SK-N-MC (cell line): Measurements from ENCODE around the gene TP63.
"Not testable (repeated sequence)": the region's sequence is repeated elsewhere in the genome, so short reads cannot be mapped to it uniquely, and the experiment has no call there.

ENCODE experiments used
- DNase-seq: peaks from one replicate; pipeline ENCODE4 v3.0.0-alpha.2; 2011; ENCODE audit warnings: low read depth, low spot score
- H3K27ac ChIP-seq: fragments of 200-600 bp; sonication (generic); 2 replicates; pipeline ENCODE4 v1.5.1; 2016; ENCODE audit warnings: mixed run types
- H3K36me3 ChIP-seq: fragments of 200-600 bp; sonication (generic); 2 replicates; pipeline ENCODE4 v1.6.1; 2017; ENCODE audit warnings: antibody characterized with exemption, low read length, mixed read lengths; ENCODE audit not compliant: insufficient read depth
- H3K4me3 ChIP-seq: fragments of 200-600 bp; sonication (generic); 2 replicates; pipeline ENCODE4 v1.5.1; 2016
- H3K9ac ChIP-seq: fragments of 200-600 bp; sonication (generic); 2 replicates; pipeline ENCODE4 v1.8.0; 2017; ENCODE audit warnings: mixed run types, mixed read lengths; ENCODE audit not compliant: insufficient read length
- H3K9me3 ChIP-seq: fragments of 200-600 bp; sonication (generic); 2 replicates; pipeline ENCODE4 v1.6.1; 2017; ENCODE audit warnings: low read depth, mild to moderate bottlenecking, antibody characterized with exemption, low read length, moderate library complexity, mixed read lengths
- EZH2 ChIP-seq: fragments of 200-600 bp; sonication (generic); IDR thresholded peaks from one replicate; pipeline ENCODE4 v1.6.1; 2017; ENCODE audit warnings: antibody characterized with exemption
- FOXP2 ChIP-seq: optimal IDR thresholded peaks from 2 replicates; pipeline ENCODE3; 2011; ENCODE audit warnings: mild to moderate bottlenecking, moderate library complexity; ENCODE audit not compliant: insufficient read depth; ENCODE audit errors: extremely low read length, control extremely low read depth
- POLR2AphosphoS5 ChIP-seq: IDR thresholded peaks from 2 replicates; pipeline ENCODE4 v1.6.1; 2012; ENCODE audit warnings: mild to moderate bottlenecking, low read depth, low read length, borderline replicate concordance

TP63 gene

GRCh38 chr3:189590223-189590622 is 41.0 kb upstream of the TP63 start:
- H3K36me3 ChIP-seq = peaks cover 20% of the 10 kb centered on the region; the same call in 1 of the 2 replicates
- DNase-seq = no peak
- no peak overlapping the region for H3K27ac ChIP-seq
- H3K9ac ChIP-seq = no peak overlapping the region
- H3K9me3 ChIP-seq = peaks cover 27% of the 10 kb centered on the region; the same call in 1 of the 2 replicates
- H3K4me3 ChIP-seq = no peak overlapping the region
- TF ChIP-seq POLR2AphosphoS5 = no peak
- no peak for TF ChIP-seq FOXP2
- TF ChIP-seq EZH2 = no peak

DNA sequence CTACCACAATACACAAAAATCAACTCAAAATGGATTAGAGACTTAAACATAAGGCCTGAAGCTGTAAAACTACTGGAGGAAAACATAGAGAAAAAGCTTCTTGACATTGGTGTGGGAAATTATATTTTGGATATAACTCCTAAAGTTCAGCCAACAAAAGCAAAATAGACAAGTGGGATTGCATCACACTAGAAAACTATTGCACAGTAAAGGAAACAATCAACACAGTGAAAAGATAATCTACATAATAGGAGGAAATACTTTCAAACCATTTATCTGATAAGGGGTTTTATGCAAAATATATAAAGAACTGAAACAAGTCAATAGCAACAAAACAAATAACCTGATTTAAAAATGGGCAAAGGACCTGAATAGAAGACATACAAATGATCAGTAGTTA is 37.6 kb upstream of the TP63 start:
- Histone ChIP-seq H3K4me3 (no peak overlapping the region), H3K9ac (no peak overlapping the region), H3K36me3 (peaks cover 20% of the 10 kb centered on the region; the same call in 1 of the 2 replicates), H3K27ac (peak overlapping the region; percentile 49), H3K9me3 (peaks cover 27% of the 10 kb centered on the region; the same call in 1 of the 2 replicates)
- DNase-seq = peak; percentile 66
- no peak for TF ChIP-seq EZH2
- TF ChIP-seq POLR2AphosphoS5 = no peak
- TF ChIP-seq FOXP2 = no peak

DNA sequence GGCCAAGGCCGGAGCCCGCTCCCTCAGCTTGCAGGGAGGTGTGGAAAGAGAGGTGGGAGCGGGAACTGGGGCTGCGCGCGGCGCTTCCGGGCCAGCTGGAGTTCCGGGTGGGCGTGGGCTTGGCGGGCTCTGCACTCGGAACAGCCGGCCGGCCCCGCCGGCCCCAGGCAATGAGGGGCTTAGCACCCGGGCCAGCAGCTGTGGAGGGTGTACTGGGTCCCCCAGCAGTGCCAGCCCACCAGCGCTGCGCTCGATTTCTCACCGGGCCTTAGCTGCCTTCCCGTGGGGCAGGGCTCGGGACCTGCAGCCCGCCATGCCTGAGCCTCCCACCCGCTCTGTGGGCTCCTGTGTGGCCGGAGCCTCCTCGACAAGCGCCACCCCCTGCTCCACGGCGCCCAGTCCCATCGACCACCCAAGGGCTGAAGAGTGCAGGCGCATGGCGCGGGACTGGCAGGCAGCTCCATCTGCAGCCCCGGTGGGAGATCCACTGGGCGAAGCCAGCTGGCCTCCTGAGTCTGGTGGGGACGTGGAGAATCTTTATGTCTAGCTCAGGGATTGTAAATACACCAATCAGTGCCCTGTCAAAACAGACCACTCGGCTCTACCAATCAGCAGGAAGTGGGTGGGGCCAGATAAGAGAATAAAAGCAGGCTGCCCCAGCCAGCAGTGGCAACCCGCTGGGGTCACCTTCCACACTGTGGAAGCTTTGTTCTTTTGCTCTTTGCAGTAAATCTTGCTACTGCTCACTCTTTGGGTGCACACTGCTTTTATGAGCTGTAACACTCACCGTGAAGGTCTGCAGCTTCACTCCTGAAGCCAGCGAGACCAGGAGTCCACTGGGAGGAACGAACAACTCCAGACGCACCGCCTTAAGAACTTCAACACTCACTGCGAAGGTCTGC is 34.9 kb upstream of the TP63 start:
- peaks cover 11% of the 10 kb centered on the region; the same call in 1 of the 2 replicates for H3K36me3 ChIP-seq

GRCh38 chr3:189597918-189598317 is 33.3 kb upstream of the TP63 start:
- no peak overlapping the region for H3K9ac ChIP-seq
- peaks cover 4% of the 10 kb centered on the region; the same call in 1 of the 2 replicates for H3K36me3 ChIP-seq
- H3K9me3 ChIP-seq = peaks cover 9% of the 10 kb centered on the region; the same call in 1 of the 2 replicates
- H3K27ac ChIP-seq = no peak overlapping the region
- H3K4me3 ChIP-seq = no peak overlapping the region
- DNase-seq = no peak
- TF ChIP-seq FOXP2 = no peak
- TF ChIP-seq EZH2 = no peak
- no peak for TF ChIP-seq POLR2AphosphoS5

More for the DNA sequence above, 34.9 kb upstream of the TP63 start:
- peaks cover 24% of the 10 kb centered on the region; the same call in 1 of the 2 replicates for H3K9me3 ChIP-seq
- not testable (repeated sequence) for DNase-seq, H3K9ac ChIP-seq, H3K27ac ChIP-seq, H3K4me3 ChIP-seq

DNA sequence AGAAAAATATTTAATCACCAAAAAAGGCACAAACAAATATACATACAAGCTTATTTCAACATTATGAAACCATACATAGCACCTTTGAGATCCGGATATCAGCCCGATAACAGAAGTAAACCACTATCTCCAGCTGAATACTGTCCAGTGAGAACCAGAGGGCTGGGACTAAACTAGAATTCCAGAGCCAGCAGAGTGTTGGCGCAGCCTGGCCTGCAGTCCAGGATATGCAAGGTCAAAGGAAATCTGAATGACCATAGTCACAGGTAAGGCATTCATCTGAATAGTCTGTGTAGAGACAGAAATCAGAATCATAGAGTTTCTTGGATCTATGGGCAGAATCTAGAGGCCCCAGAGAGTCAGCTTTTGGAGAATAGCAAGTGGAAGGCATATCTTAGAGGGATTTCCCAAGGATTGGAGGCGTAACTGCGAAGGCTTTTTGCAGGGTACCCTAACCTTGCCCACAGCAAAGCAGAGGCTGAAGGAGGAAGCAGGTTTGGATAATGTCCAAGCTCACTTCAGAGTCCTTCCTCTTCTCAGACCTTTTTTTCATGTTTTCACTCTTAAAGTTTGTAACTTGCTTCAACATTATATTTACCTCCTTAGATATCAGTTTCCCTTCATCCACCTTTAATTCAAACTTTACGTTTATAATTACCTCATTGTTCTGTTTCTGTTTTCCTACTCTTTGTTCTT is 32.5 kb upstream of the TP63 start:
- no peak for DNase-seq
- H3K9ac ChIP-seq = no peak overlapping the region
- H3K27ac ChIP-seq = no peak overlapping the region
- H3K9me3 ChIP-seq = peaks cover 3% of the 10 kb centered on the region; the same call in 1 of the 2 replicates
- H3K36me3 ChIP-seq = no peaks in the 10 kb centered on the region
- no peak for TF ChIP-seq EZH2
- no peak for TF ChIP-seq FOXP2
- no peak for TF ChIP-seq POLR2AphosphoS5
- H3K4me3 ChIP-seq = no peak overlapping the region

DNA sequence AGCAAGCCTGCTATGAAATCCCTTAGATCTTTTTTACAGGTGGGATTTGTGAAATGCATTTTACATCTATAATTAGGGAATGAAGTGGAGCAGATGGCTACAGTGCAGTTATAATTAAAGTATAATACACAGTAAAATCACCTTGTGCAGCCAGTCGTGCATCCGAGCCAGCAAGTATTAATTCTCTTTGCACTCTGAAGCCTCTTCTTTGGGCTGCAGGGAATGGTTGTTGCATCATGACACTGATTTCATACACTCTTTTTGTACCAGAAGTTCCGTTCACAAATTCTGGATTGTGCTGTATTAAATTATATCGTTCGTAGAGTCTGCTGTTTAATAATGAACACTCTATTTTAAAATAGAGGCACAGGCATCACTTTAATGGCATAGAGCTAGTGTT is 28.7 kb upstream of the TP63 start:
- H3K9me3 ChIP-seq = peaks cover 8% of the 10 kb centered on the region; the same call in 1 of the 2 replicates
- TF ChIP-seq EZH2 = no peak
- no peak for TF ChIP-seq POLR2AphosphoS5
- H3K9ac ChIP-seq = no peak overlapping the region
- H3K4me3 ChIP-seq = no peak overlapping the region
- H3K36me3 ChIP-seq = peaks cover 15% of the 10 kb centered on the region
- DNase-seq = no peak
- no peak overlapping the region for H3K27ac ChIP-seq

DNA sequence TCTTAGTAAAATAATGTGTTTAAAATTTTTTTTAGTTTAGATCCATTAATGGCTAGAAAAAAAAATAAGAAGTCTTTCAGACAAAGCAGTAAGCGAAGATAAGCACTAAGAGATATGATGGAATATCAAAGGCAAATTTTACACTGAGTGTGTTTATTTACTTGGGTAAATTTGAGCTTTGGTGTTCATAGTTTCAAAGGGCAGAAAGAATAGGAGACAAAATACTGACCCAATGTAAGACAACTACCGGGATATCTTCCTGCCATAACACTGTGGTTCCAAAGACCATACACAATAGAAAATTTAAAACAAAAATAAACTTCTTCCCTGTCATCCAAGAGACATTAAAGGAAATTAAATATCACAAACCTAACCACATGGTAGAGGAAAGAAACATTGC is 25.5 kb upstream of the TP63 start:
- DNase-seq = no peak
- peaks cover 15% of the 10 kb centered on the region for H3K36me3 ChIP-seq
- H3K9me3 ChIP-seq = peaks cover 8% of the 10 kb centered on the region; the same call in 1 of the 2 replicates
- no peak overlapping the region for H3K27ac ChIP-seq
- H3K4me3 ChIP-seq = no peak overlapping the region
- no peak for TF ChIP-seq EZH2
- TF ChIP-seq POLR2AphosphoS5 = no peak
- TF ChIP-seq FOXP2 = no peak
- H3K9ac ChIP-seq = no peak overlapping the region

- no peak for TF ChIP-seq FOXP2
- no peak for TF ChIP-seq EZH2
- no peak for TF ChIP-seq POLR2AphosphoS5
- no peak for DNase-seq
These were observed 24.4 kb upstream of the TP63 start for GRCh38 chr3:189606774-189607173.

DNA sequence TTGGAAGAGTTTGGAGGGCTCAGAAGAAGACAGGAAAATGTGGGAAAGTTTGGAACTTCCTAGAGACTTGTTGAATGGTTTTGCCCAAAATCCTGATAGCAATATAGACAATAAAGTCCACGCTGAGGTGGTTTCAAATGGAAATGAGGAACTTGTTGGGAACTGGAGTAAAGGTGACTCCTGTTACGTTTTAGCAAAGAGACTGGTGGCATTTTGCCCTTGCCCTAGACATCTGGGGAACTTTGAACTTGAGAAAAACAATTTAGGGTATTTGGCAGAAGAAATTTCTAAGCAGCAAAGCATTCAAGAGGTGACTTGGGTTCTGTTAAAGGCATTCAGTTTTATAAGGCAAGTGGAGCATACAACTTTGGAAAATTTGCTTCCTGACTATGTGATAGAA is 18.5 kb upstream of the TP63 start:
- not testable (repeated sequence) for H3K4me3 ChIP-seq, DNase-seq, H3K36me3 ChIP-seq, H3K9ac ChIP-seq, H3K27ac ChIP-seq, H3K9me3 ChIP-seq

More at GRCh38 chr3:189606774-189607173, 24.4 kb upstream of the TP63 start:
- Histone ChIP-seq H3K27ac (no peak overlapping the region), H3K36me3 (peaks cover 15% of the 10 kb centered on the region), H3K9me3 (peaks cover 13% of the 10 kb centered on the region; the same call in 1 of the 2 replicates), H3K4me3 (no peak overlapping the region), H3K9ac (no peak overlapping the region)
